ENCODE data around the gene KMT2D. TPM values are rescaled to one million over a fixed set of nuclear protein-coding genes. Genes with fewer than 3 reads are reported as not detected.

KMT2D gene
- total RNA-seq, 1 donor from 2014 or later: 24.0 TPM

DNA sequence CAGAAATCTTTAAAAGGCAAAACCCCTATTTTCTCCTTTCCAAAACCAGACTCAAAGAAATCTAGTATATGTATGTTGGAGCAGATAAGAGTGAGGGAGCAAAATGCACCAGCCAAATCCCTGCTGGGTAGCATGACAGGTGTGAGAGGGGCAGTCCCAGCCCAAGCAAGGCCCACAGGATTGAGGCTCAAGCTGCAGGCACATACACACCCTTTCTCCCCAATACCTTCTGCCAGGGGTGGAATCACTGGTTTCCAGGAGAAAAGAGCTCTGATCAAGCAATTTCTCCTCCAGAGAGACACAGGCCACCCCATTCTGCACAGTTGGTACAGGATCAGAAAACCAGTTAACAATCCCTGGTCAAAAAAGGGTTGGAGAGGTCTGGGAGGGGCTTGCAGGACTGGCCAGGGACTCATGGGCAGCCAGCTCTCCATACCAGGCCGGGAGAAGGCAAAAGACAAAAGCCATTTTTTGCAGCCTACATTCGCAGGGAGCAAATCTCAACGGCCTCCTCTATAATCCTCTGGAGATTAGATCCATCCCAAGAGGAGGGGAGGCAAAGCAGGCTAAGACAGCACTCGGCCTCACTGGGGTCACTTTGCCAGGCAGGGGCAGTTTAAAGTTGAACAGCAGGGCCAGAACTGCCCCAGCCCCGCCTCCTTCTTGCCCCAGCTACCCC is 2.1 kb downstream of the KMT2D start:
- TF ChIP-seq, protein P1, sequence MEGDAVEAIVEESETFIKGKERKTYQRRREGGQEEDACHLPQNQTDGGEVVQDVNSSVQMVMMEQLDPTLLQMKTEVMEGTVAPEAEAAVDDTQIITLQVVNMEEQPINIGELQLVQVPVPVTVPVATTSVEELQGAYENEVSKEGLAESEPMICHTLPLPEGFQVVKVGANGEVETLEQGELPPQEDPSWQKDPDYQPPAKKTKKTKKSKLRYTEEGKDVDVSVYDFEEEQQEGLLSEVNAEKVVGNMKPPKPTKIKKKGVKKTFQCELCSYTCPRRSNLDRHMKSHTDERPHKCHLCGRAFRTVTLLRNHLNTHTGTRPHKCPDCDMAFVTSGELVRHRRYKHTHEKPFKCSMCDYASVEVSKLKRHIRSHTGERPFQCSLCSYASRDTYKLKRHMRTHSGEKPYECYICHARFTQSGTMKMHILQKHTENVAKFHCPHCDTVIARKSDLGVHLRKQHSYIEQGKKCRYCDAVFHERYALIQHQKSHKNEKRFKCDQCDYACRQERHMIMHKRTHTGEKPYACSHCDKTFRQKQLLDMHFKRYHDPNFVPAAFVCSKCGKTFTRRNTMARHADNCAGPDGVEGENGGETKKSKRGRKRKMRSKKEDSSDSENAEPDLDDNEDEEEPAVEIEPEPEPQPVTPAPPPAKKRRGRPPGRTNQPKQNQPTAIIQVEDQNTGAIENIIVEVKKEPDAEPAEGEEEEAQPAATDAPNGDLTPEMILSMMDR (IDR thresholded peaks at IDR 0.05; ENCODE audit: insufficient read depth, low read length, severe bottlenecking): no peak
- no peaks in the 10 kb centered on the region for H3K27me3 ChIP-seq (ENCODE audit: control insufficient read depth, insufficient read depth, low read length)
- H3K4me3 ChIP-seq (ENCODE audit: low read depth, low read length): peak overlapping the region; percentile 86
- FAIRE-seq: no peak
- no peak for DNase-seq (ENCODE audit: low read depth)
- peaks cover 16% of the 10 kb centered on the region for H3K36me3 ChIP-seq (ENCODE audit: control insufficient read depth, insufficient read depth, low read length)

DNA sequence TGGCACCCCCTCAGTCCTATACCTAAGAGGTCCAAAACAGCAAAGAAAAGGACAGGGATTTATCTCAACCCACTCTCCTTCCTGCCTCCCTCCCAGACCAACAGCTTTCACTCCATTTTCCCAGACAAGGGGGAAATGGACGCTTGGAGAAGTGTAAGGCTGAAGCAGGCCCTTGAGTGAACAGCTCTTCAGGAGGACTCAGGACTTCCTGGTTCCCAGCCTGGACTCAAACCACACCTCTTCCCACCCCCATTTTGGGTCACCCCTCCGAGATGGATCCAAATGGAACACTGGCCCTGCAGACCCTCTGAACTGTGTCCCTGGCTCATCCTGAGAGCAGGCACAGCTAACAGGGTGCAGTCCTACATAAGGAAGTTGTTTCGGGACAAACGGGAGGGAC is 2.7 kb downstream of the KMT2D start:
- peak overlapping the region; percentile 86 for H3K4me3 ChIP-seq (ENCODE audit: low read depth, low read length)
- peaks cover 22% of the 10 kb centered on the region for H3K36me3 ChIP-seq (ENCODE audit: control insufficient read depth, insufficient read depth, low read length)
- no peaks in the 10 kb centered on the region for H3K27me3 ChIP-seq (ENCODE audit: control insufficient read depth, insufficient read depth, low read length)
- FAIRE-seq (no peak), DNase-seq (ENCODE audit: low read depth) (peak; percentile 16)
- TF ChIP-seq, protein P1 (IDR thresholded peaks at IDR 0.05; ENCODE audit: insufficient read depth, low read length, severe bottlenecking): no peak

DNA sequence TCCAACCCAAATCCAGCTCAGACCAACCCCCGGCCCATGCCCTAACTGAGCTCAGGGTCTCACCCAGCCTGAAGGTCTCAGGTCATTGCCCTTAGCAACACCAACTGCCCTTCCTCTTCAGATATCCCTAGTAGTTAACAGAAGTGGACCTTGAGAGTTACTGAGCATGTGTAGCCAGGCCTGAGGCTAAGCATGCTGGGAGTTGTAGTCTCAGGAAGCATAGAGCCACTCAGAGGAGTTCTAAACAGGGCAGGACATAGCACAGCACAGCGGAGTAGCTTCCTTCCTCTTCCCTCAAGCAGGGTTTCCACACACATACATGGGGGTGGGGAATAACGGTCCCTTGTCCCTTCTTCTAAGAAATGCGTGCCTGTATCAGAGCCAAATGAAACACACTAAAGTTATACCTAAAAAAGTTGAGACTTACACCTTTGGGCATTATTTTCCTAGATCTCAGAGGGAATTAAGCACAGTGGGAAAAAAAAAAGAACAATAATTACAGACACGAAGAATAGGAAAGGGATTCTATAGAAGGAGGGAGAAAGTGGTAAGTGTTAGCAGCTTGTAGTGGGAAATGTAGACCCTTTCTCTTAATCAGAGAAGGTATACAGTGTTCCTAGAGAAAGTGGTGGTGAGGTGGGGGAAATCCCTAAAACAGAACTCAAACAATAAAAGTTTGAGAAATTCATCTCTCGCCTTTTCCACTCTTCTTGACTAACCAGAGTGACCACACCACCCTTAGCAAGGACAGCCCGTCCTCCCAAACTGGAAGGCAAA is 4.4 kb downstream of the KMT2D start:
- FAIRE-seq (peak; percentile 94), DNase-seq (ENCODE audit: low read depth) (peak; percentile 80)
- Histone ChIP-seq H3K36me3 (ENCODE audit: control insufficient read depth, insufficient read depth, low read length) (peaks cover 31% of the 10 kb centered on the region), H3K27me3 (ENCODE audit: control insufficient read depth, insufficient read depth, low read length) (no peaks in the 10 kb centered on the region), H3K4me3 (ENCODE audit: low read depth, low read length) (no peak overlapping the region)
- TF ChIP-seq, protein P1 (IDR thresholded peaks at IDR 0.05; ENCODE audit: insufficient read depth, low read length, severe bottlenecking): no peak

DNA sequence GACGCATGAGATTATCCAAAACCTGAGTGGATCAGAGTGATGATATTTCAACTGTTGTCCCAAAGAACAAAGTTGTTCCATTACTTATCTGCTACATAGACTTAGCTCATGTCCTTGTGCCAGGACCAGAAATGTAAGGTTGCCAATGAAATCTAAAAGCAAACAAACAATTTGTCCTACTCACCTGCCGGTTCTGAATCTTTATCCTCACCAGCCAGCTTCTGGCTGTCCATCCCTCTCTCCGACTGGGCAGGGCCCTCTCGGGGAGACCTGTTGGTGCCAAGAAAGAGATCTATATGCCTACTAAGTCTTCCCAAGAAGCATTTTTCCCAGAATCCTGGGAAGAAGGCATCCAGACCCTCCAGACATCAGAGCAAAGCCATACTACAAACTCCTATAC is 5.5 kb downstream of the KMT2D start:
- peaks cover 42% of the 10 kb centered on the region for H3K36me3 ChIP-seq (ENCODE audit: control insufficient read depth, insufficient read depth, low read length)
- TF ChIP-seq, protein P1 (IDR thresholded peaks at IDR 0.05; ENCODE audit: insufficient read depth, low read length, severe bottlenecking): no peak
- FAIRE-seq: no peak

DNA sequence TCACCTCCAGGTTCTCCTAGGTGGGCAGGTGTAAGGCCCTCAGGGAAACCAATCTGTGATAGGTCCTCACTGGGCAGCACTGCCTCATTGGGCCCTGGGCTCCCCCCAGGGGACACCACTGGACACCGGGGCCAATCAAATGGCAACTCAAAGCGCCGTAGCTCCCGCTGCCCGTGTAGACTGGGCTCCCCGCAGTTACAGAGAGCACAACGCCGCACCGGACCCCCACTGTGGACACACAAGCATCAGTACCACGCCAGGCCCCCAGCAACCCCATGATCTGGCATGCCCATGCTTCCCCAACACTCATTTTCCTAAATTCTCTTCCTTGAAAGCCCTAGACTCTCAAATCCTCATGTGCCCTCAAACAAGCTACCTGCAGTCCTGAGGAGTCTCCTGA is 6.1 kb downstream of the KMT2D start:
- peaks cover 48% of the 10 kb centered on the region for H3K36me3 ChIP-seq (ENCODE audit: control insufficient read depth, insufficient read depth, low read length)
- no peak for DNase-seq (ENCODE audit: low read depth)
- H3K4me3 ChIP-seq (ENCODE audit: low read depth, low read length): no peak overlapping the region
- FAIRE-seq: no peak
- TF ChIP-seq, protein P1 (IDR thresholded peaks at IDR 0.05; ENCODE audit: insufficient read depth, low read length, severe bottlenecking): no peak
- no peaks in the 10 kb centered on the region for H3K27me3 ChIP-seq (ENCODE audit: control insufficient read depth, insufficient read depth, low read length)

More for the DNA sequence above, 5.5 kb downstream of the KMT2D start:
- H3K4me3 ChIP-seq (ENCODE audit: low read depth, low read length): no peak overlapping the region
- no peaks in the 10 kb centered on the region for H3K27me3 ChIP-seq (ENCODE audit: control insufficient read depth, insufficient read depth, low read length)
- DNase-seq (ENCODE audit: low read depth): no peak

Data from bronchial epithelial cell (primary cell).